Lung (tissue), 12 donors: Measurements from ENCODE around the gene HNF1A. TPM values are rescaled to one million over a fixed set of nuclear protein-coding genes. Genes with fewer than 3 reads are reported as not detected.

Experiments
- ATAC-seq: fragments of 200-7000 bp; cut with Tn5 transposase; one replicate; pipeline ENCODE4 v1.9.1; 2020; ENCODE audit warnings: moderate number of reproducible peaks; ENCODE audit not compliant: insufficient read depth, low FRiP score
- DNase-seq, 3 donors: peaks; one replicate each; pipeline ENCODE4 v3.0.0-alpha.2; 2013 to 2017
- H3K27ac ChIP-seq, 2 donors: one replicate each; pipeline ENCODE4 v1.5.1; 2013; ENCODE audit warnings: mild to moderate bottlenecking in 2 of 2, moderate library complexity in 2 of 2, control low read depth in 1 of 2, inconsistent platforms in 1 of 2, low read depth in 1 of 2, low read length in 1 of 2
- H3K27me3 ChIP-seq, 3 donors: one replicate each; pipeline ENCODE4 v1.5.1; 2013; ENCODE audit warnings: low read length in 2 of 3; ENCODE audit not compliant: control insufficient read depth in 3 of 3, insufficient read depth in 3 of 3
- H3K36me3 ChIP-seq, 4 donors: one replicate each; pipeline ENCODE4 v1.5.1; 2013; ENCODE audit warnings: low read length in 4 of 4, mild to moderate bottlenecking in 1 of 4, moderate library complexity in 1 of 4; ENCODE audit not compliant: control insufficient read depth in 4 of 4, insufficient read depth in 4 of 4
- H3K4me1 ChIP-seq, 5 donors: one replicate each; pipeline ENCODE4 v1.5.1; 2013; ENCODE audit warnings: low read length in 5 of 5, mild to moderate bottlenecking in 2 of 5, moderate library complexity in 1 of 5; ENCODE audit not compliant: control insufficient read depth in 5 of 5, insufficient read depth in 5 of 5
- H3K4me3 ChIP-seq: one replicate; pipeline ENCODE4 v1.5.1; 2013; ENCODE audit warnings: mild to moderate bottlenecking, control low read depth, moderate library complexity
- H3K9ac ChIP-seq, 2 donors: one replicate each; pipeline ENCODE4 v1.5.1; 2013; ENCODE audit warnings: low read length in 2 of 2, control low read depth in 1 of 2; ENCODE audit not compliant: insufficient read depth in 1 of 2
- H3K9me3 ChIP-seq, 4 donors: one replicate each; pipeline ENCODE4 v1.5.1; 2013; ENCODE audit warnings: low read length in 3 of 4, mild to moderate bottlenecking in 1 of 4, moderate library complexity in 1 of 4; ENCODE audit not compliant: control insufficient read depth in 4 of 4, insufficient read depth in 3 of 4
- WGBS, 2 donors: extraction: QIAGEN DNeasy Blood & Tissue Kit; methylation state at CpG; one replicate each; pipeline ENCODE4 v1.1.7; 2013; 5-methylcytosine and 5-hydroxymethylcytosine counted together
- polyA plus RNA-seq, 2 donors: library from polyadenylated mRNA; stranded (reverse); fragments of 200-250 nt; gene quantifications; one replicate each; pipeline ENCODE4 v1.2.1, GENCODE V29; 2013
- total RNA-seq, 2 donors: library from RNA; depleted of rRNA in 1 of 2; stranded (reverse); fragments of >200 nt in 1 of 2; gene quantifications; one replicate each; pipeline ENCODE4 v1.2.1, GENCODE V29; 2014 to 2021
- TF ChIP-seq, protein P1 (sequence below): IDR thresholded peaks from 2 replicates; pipeline ENCODE4 v1.5.1; 2012; ENCODE audit warnings: mild to moderate bottlenecking; ENCODE audit errors: control extremely low read depth, extremely low read depth
- donor health status: control.
- donor health status: control.
- donor health status: Bipolar disorder and iron deficiency.
- donor health status: healthy.
- donor health status: DM: yes; HTN: yes; CAD: no.

HNF1A gene
- total and polyA plus RNA-seq, 4 donors, result 0.06 to 0.52 (median 0.27) TPM

DNA sequence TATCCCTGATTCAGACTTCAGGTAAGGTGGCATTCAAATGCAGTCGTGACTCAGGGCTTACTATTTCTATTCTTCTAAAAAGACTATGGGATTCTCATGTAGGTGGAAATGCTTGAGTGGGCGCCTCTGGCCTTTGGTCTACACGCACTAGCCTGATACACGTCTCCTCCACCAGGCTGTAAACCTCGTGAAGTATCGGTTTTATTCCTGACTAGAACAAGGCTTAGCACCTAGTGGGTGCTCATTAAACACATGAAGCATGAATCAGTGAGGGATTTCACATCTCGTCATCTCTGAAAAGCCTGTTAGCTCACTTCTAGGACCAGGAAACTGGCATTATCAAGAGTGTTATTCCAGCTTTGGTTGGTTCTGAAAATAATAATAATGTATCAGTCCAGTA is 17.7 kb upstream of the HNF1A start:
- DNase-seq (no peak), ATAC-seq (no peak)
- no peak overlapping the region for H3K9ac ChIP-seq
- 74 to 89% methylated on average over 7 of the region's 7 CpGs for WGBS, 2 donors
- H3K27ac ChIP-seq, result no peak overlapping the region
- no peaks in the 10 kb centered on the region for H3K27me3 ChIP-seq
- peaks cover 0 to 3% (median 0%) of the 10 kb centered on the region in 4 donors for H3K9me3 ChIP-seq
- no peak overlapping the region for H3K4me3 ChIP-seq
- no peaks in the 10 kb centered on the region for H3K4me1 ChIP-seq
- TF ChIP-seq, protein P1, sequence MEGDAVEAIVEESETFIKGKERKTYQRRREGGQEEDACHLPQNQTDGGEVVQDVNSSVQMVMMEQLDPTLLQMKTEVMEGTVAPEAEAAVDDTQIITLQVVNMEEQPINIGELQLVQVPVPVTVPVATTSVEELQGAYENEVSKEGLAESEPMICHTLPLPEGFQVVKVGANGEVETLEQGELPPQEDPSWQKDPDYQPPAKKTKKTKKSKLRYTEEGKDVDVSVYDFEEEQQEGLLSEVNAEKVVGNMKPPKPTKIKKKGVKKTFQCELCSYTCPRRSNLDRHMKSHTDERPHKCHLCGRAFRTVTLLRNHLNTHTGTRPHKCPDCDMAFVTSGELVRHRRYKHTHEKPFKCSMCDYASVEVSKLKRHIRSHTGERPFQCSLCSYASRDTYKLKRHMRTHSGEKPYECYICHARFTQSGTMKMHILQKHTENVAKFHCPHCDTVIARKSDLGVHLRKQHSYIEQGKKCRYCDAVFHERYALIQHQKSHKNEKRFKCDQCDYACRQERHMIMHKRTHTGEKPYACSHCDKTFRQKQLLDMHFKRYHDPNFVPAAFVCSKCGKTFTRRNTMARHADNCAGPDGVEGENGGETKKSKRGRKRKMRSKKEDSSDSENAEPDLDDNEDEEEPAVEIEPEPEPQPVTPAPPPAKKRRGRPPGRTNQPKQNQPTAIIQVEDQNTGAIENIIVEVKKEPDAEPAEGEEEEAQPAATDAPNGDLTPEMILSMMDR, result no peak
- no peaks in the 10 kb centered on the region for H3K36me3 ChIP-seq

DNA sequence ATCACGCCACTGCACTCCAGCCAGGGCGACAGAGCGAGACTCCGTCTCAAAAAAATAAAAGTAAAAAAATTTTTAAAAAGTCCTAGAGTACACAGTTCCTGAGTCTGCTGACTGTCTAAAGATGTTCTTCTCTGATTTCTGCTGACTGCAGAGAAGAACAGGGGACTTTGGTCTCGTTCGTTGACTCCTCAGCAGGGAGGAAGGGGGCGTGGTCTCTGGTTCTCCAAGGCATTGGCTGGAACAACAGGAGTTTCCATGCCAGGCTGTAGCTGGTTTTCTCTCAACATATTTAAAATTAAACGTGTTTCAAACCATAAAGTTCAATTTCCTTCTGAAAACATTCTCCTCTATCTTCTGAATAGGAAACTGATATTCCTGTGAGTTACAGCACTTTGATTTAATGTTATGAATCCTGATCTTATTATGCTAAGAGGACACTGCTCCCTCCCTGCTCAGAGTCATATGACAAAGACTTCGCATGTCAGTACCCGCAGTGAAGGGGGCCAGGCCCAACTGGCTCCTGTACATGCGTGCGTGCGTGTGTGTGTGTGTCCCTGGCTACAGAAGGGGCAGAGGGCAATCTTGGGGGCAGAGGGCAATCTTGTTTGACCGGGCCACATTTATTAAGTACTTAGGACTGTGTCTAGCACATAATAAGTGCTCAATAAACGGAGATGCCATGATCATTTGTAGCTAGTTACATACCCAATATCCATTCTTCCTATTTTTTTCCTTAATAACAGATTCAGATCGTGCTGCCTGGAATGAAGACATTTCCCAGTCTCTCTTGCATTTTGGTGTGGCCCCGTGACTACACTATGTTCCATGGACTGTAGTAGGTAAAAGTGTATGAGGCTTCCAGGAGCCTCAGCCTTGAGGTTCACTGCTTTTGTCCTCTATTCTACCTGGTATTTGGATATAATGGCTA is 16.5 kb upstream of the HNF1A start:
- WGBS, 2 donors, result 76 to 78% methylated on average over 17 of the region's 17 CpGs
- no peak overlapping the region for H3K9ac ChIP-seq
- H3K4me1 ChIP-seq, result no peaks in the 10 kb centered on the region
- H3K27me3 ChIP-seq, result no peaks in the 10 kb centered on the region
- no peaks in the 10 kb centered on the region for H3K36me3 ChIP-seq
- no peaks in the 10 kb centered on the region for H3K9me3 ChIP-seq
- TF ChIP-seq, protein P1, result no peak
- no peak for ATAC-seq
- H3K4me3 ChIP-seq, result no peak overlapping the region
- DNase-seq, result peak in 1 of 3 donors; percentile 35
- no peak overlapping the region for H3K27ac ChIP-seq

GRCh38 chr12:120962532-120963020 is 15.8 kb upstream of the HNF1A start:
- Histone ChIP-seq H3K4me1 (no peaks in the 10 kb centered on the region), H3K36me3 (no peaks in the 10 kb centered on the region), H3K9me3 (no peaks in the 10 kb centered on the region), H3K27me3 (no peaks in the 10 kb centered on the region), H3K9ac (no peak overlapping the region), H3K4me3 (no peak overlapping the region), H3K27ac (no peak overlapping the region)
- no peak for DNase-seq
- no peak for ATAC-seq
- WGBS, 2 donors, result 85 to 93% methylated on average over 2 of the region's 2 CpGs
- TF ChIP-seq, protein P1, result no peak
